NCI-H2081 treated with DMSO at 0.1 percent for 48 hours (cell line): ENCODE results near the gene PRPF18.

Experiments used
- DNase-seq: peaks from one replicate; lab custom pipeline; 2025; lab: John Stamatoyannopoulos, UW

Gene PRPF18

DNA sequence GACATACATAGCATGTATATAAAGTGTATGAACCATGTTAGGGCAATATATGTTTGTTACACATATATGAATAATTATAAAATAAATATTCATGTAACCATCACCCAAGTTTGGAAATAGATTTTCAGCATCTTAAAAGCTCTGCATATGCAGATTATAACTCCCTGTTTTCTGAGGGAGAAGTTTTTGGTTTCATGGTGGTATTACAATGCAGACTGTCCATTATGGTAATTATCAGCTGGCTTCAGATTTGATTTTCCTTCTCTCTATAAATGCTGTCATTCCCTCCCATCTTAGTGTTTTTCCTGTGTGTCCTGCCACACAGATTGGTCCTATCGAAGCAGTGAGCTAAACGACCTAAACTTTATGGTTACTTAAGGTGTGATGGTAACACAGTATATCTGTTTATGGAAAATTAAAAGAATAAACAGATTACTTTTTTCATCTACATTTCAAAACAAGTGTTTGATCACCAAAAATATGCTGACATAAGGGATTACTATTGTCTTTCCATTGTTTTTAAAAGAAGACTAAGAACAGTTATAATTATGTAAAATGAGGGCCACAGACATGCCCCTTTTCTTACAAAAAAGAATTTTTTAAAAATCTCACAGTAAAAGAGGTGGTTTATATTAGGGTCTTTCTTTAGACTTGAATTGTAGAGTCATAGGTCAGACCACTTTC lies 17.7 kb downstream of the PRPF18 start:
- DNase-seq, result no peak

DNA sequence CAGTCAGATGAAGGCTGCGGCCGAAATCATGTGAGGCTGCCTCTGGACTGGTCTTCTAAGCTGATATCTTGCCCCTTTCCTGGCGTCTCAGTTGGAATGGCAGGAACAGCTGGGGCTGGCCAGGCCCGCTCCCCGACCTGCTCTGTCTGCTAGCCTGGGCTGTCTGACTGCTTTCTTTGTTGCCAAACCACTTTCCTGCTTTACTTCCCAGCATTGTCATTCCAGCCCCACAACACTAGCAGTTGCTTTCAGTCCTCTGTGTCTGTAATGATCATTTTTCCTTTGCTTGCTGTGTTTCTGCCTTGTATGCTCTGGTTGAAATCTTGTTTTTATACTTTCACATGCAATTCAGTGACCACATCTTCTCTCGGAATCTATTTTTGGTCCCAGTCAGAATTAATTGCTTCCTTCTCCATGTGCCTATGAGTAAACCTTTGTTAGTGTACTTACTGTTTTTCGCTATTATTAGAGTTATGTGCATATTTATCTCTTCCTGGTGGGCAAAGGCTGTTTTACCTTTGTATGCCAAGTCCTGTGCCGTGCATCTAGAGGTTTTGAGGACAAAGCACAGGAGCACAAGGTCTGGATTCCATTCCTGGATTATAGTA lies 21.6 kb downstream of the PRPF18 start:
- DNase-seq, result no peak

DNA sequence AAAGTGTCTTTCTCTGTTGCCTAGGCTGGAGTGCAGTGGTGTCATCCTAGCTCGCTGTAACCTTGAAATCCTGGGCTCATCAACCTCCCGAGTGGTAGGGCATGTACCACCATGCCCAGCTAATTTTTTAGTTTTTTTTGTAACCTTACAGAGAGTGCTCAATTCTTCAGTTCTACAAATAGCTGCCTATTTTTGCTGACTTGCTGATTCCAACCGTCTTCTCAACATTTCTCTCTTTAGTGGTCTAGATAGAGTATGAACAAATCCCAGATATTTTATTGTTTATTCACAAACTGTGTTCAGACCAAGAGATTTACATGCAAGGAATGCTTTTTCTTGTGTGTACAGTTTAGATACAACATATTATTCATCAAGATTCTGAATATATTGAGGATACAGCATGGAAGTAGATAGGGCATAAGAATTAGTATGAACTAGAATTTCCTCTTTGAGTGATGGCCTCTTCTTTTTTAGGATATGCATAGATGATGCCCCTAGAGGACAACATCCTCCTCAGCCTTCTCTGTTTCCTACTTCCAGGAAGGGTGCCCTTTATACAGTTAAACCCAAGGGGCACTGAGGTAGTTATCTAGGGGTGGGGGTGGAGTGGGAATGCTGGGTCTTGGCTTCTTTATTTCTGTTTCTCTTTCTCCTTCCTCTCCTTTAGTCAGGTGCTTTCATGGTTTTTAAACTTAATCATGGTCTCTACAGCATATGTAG lies 26.0 kb downstream of the PRPF18 start:
- DNase-seq, result no peak

DNA sequence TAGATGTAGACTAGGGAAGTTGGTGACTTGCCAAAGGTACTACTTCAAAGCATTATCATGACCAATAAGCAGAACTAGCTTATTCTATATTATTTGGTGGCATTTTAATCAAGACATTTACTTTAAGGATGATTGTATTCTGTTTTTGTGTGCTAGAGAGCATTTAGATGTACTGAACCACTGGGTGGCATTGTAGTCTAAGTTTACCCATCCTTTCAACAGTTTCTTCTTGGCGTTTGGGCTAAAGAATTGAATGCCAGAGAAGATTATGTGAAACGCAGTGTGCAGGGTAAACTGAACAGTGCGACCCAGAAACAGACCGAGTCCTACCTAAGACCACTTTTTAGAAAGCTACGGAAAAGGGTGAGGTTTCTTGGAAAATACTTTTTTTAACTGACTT lies 26.8 kb downstream of the PRPF18 start:
- DNase-seq, result no peak

DNA sequence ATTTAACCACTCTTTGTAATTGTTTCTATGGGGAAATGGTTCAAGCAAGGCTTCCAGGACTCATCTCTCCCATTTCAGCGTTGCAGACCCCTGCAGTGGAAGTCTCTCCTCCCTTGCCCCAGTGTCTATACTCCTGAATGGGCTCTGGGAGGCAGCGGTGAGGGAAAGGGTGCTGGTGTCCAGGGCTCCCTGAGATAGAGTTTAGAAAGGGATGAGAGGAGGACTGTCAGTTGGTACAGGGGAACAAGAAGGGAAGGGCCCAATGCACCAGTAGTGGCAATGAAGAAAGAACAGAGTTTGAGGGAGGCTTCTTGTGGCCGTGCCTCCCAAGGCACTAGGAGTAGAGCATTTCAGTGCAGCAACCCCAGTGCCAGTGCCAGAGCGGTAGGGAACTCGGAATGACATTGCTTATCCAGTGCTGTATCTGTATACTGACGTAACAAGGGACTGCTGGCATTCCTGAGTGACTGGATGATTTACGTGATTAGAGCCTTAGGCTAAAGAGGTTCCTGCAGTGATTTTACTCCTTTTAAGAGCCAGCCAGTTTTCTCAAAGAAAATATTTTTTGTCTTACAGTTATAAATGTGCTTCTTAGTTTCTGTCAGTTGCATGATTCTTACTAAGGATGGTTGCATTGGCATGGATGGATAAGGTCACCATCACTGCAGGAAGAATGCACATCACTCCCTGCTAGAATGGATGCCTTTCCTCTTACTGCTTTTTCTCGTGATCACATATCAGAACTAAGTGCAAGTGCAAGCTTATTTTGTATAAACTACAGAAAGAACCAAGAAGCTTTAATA lies 28.0 kb downstream of the PRPF18 start:
- DNase-seq, result no peak

DNA sequence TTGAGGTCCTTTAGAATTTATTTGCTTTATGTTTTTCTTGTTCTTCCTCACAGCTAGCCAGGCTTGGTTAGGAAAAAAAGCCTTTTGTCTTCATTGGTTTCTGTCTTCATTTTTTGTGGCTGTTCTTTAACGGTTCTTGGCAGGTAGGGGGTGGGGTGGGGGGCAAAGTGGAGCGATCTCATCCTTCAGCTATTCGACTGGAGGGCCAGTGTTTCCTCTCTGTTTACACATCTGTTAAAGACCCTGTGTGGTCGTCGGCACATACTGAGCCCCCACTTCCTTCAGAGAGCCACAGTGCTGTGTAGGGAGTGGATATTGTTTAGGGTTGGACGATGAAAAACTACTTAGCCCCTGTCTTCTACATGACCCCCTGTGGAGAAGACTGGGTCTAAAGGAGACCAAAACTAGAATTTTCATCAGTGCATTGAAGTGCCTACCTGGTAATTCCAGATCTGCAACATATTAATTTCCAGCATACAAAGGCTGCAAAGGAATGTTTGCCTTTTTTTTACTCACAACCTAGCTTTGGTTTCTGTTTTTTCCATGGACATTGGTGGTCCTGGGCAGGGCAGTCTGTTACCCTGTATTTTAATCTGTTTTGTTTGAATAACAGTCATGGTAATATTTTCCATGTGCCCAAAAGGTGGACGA lies 29.0 kb downstream of the PRPF18 start:
- DNase-seq, result no peak

DNA sequence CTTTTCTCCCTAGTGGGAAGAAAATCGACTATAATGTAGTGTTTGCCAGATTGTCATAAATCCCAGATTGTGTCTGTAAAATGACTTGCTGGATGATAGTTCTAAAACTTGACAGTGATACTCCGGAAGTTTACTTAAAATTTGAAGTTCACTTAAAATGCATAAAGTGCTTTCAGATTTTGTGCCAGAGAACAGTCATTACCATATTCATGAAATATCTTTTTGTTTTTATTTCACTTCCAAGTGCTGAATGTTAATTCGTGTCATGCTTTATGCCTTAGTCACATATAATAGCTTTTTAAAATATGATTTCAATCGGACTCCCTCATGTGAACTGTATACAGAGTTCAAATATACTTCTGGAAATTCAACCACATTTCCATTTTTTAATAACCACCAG lies 30.4 kb downstream of the PRPF18 start:
- DNase-seq, result no peak

DNA sequence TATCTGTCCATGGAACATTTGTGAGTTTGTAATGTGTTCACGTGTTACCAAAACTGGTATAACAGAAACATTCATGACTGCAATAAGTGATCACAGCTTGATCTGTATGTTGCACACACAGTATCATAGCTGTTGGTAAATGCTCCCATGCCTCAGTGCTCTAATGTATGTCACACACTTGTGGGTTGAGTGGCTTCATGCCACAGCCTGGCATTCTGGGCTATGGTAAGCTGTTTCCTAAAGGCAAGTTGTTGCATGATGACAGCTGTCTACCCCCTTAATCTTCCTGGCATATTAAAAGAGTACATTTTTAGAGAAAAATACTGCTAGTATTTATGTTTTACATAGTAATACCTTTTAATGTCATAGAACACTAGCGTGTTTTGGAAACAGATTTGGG lies 35.2 kb downstream of the PRPF18 start:
- DNase-seq, result no peak

DNA sequence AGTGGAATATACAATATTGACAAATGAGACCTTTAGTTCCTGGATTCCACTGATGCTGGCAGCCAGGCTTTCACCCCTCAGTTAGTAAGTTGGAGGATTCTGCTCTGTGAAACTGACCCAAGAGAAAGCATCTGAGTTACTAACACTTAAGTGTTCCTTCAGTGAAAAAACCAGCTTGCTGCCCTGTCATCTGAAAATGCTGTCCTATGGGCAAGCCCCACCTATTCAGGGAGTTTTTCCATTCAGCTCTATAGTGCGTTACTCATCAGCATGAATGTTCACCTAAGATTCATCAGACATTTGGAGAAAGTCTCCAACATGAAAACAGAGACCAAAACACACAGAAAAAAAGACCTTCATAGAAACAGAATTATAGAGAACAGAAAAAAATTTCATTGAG lies 37.9 kb downstream of the PRPF18 start:
- no peak for DNase-seq

DNA sequence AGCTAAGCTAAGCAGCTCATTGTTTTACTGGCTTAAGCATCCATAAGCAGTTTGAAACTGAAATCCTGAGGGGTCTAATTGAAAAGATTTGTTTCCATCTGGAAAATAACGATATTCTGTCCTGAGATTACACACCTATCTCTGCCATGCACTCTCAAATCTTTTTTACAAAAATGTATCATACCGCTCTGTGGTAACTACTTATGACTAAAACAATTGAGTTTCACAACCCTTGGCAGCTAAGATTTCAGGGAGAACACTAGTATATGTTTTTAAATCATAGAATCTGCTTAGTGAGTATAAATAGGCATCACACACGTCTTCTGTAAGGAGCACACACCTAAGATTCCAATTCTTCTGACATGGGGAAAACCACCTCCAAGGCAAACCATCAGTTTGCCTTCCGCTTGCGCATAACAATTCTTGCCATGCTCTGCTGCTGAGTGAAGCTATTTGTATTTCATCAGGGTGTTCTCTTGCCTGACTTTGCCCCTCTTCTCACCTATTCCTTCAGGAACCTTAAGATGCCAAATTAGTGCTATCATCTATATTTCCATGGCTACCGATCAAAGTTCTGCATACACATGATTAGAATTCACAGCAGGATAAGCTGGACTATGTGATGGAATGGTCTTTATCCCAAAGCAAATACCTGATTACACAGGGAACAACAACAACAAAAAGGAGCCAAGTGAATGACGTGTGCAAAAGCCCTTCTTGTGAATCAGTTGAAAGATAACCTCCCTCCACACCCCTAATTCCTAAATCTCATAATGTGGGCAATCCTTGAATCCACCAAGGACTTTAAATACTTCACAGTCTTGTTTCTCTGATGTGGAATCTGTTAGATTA lies 40.9 kb downstream of the PRPF18 start:
- no peak for DNase-seq

DNA sequence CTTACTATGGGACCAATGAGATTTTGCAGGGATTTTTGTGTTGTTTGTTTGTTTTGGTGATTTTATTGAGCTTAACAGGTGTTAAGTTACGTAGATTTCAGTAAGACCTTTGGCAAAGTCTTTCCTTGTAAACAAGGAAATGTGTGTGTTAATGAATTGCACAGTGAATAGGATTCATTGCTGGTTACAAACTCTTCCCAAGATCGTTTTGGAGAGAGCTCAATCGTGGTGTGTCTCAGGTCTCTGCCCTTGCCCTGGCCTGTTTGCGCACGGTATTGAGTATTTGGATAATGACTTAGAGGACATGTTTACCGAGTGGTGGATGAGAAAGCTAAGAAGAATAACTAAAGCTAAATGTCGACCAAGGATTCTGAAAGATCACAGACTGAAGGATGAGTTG lies 41.9 kb downstream of the PRPF18 start:
- no peak for DNase-seq

DNA sequence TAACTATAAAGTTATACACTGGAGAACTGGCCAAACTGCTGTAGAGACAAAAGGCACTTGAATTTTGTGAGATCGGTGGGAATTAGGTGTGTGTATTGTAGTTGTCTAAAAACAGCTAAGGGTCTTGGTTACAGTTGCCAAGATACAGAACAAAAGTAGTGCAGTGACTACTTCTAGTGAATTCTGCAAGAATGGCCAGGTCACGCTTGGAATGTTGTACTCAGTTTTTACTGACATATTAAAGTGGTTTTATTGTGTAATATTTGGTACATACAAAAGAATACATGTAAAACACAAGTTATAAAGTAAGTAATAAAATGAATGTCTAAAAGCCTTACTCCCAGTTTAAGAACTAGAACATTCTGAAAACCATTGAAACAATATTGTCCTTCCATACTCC lies 42.4 kb downstream of the PRPF18 start:
- no peak for DNase-seq

DNA sequence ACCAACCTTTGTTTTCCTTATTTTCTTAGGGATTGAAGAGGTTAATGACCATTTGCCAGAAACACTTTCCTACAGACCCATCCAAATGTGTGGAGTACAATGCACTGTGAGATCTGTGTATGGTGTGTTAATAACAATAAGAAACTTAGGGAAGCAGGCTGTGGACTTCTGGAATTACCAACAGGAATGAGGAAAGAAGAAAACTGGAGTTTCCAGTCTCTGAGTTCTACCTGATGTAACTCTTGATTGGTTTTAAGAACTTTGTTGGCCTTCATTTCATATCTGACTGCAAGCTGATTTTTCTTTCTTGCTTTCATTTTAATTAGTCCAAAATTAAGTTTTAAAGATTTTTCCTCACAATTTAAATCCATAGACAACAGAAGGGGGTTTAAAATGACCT lies 43.5 kb downstream of the PRPF18 start:
- no peak for DNase-seq

DNA sequence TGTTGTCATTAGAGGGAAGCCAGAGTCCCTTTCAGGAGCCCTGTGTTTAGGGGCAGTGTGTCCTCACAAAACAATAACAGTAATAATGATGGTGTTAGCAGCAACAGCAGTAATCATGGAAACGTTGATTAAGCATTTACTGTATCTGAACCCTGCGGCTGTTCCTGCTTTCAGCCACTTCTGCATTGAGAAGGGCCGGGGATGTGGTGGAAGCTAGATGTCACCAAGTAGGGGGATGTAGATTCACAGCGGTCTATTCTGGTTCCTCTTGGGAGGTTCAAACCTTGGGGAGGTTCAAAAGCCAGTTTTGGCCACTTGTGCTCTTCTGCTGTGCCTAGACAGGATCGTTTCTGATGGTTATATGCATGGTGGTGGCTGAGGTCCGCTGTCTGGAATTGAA lies 44.8 kb downstream of the PRPF18 start:
- no peak for DNase-seq

DNA sequence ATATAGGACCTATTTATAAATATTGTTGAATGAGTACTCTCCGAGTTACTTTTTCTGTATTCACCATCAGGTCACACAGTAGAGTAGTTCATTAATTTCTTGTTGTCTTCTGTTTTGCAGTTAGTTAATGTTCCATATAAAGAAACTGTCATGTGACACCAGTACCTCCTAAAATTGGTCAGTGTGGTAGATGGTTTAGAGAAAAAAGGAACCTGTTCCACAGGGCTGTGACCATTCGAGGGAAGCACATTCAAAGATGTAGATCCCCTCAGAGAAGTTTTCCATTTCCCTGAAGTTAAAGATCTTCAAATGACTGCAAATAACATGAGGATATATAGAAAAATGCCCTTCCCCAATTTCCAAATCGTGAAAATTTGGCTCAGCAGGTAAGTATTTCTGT lies 45.7 kb downstream of the PRPF18 start:
- no peak for DNase-seq

DNA sequence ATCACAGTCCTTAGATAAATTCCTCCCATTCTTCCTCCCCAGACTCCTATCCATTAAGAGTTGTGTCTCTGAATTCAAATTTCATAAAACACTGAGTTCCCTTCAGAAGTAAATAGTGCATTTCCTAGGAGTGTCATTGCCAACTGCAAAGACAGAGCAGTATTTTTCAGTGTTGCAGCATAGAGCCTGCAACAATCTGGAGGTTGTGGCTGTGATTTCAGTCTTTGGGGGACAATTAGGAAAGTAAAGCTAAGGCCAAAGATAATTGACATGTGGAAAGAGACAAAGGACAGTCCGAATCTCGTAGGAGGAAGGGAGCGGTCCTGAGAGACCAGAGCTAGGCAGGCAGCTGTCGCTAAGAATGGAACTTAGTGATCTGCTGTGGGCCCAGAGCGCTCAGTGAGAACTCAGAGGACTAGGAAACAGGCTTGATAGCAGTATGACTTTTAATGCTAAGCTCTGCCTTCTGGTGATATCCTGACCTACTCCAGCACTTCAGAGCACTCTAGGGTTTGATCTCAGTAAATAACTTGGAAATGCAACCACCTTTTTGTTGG lies 46.2 kb downstream of the PRPF18 start:
- DNase-seq, result no peak

DNA sequence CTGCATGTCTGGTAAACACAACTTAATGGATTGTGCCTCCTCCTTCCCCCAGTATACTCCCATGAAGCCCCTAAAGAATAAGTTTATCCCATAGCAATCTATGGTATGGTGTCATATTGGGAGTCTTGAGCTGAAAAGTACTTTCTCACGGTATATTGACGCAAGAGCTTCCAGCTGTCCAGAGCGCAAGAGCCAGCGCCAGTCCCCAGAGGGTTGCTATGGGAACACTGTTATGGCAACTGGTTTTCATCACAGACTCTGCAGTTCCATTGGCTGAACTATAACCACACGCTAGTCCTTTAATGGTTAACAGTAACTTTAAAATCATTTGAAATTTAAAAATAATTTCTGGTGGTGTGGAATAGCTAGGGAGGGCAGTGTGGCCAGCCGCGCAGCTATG lies 46.9 kb downstream of the PRPF18 start:
- DNase-seq, result no peak

DNA sequence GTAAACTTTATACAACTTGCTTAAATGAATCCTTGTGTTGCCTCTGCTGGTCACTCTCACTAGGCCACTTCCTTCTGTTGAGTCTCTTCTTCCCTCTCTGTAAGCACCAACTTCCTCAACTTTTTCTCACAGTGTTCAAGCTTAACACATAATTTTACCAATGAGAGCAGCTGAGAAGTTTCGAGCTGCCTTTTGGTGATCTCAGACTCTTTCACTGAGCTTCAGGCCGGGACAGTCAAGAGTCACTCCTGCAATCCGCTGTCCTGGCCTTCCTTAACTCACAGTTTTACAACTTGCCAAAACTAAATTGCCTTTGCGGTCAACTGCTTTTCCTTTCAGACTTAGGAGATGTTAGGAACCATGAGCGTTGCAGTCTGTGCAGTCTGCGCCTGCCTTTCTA lies 47.4 kb downstream of the PRPF18 start:
- DNase-seq, result no peak

DNA sequence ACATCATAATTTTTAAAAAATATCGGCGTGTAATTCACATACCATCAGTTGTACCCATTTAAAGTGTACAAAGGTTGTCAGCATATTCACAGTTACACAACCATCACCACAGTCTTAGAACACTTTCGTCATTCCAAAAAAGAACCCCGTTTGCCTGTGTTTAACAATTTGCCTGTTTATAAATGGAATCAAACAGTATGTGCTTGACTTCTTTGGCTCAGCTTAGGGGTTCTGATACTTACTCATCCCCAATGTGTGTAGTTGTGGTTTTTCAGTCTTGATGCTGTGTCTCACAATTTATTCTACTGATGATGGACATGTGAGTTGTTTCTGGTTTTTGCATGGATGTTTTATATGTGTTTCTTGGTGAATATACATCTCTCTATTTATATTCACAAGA lies 50.0 kb downstream of the PRPF18 start:
- no peak for DNase-seq

DNA sequence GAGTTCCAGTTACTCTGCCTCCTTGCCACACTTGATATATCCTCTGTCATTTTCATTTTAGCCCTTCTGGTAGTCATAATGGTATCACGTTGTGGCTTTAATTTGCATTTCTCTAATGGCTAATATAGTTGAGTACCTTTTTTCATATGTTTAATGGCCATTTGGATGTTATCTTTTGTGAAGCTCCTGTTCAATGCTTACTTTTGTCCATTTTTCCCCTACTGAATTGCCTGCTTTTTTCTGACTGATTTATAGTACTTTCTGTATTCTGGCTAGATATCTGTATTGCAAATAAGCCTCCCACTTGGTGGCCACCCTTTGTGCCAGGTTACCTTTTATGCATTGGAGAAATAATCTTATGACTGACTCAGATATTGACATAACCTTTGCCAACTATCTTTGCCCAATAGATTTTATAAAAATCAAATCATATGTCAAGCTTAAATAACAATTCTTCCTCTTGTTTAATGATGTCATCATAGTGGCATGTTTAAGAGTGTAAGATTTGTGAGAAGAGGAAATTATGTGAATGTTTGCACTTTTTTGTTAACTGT lies 50.6 kb downstream of the PRPF18 start:
- no peak for DNase-seq

DNA sequence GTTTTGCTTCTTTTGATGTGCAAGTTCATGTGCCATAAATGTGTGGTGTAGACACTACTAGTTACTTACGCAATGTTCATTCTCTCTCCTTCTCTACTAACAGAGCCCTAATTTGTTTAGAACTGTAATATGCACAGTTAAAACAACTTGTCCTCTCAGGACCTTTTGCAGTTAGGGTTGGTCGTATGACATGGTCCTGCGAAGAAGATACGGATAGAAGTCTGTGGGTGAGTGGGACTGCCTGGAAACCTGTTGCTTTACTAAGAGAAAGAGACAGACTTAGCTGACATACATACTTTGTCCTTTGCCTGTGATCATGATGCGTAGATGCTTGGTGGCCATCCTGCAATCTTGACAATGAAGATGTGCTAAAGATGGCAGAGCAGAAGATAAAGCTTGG lies 51.1 kb downstream of the PRPF18 start:
- no peak for DNase-seq
